Measurements from ENCODE around the gene OR52A1. TPM values are rescaled to one million over a fixed set of nuclear protein-coding genes. Genes with fewer than 3 reads are reported as not detected.
"Not testable (repeated sequence)": the region's sequence is repeated elsewhere in the genome, so short reads cannot be mapped to it uniquely, and the experiment has no call there.

OR52A1 gene
- total RNA-seq, 1 experiment from 2014 or later = not detected

DNA sequence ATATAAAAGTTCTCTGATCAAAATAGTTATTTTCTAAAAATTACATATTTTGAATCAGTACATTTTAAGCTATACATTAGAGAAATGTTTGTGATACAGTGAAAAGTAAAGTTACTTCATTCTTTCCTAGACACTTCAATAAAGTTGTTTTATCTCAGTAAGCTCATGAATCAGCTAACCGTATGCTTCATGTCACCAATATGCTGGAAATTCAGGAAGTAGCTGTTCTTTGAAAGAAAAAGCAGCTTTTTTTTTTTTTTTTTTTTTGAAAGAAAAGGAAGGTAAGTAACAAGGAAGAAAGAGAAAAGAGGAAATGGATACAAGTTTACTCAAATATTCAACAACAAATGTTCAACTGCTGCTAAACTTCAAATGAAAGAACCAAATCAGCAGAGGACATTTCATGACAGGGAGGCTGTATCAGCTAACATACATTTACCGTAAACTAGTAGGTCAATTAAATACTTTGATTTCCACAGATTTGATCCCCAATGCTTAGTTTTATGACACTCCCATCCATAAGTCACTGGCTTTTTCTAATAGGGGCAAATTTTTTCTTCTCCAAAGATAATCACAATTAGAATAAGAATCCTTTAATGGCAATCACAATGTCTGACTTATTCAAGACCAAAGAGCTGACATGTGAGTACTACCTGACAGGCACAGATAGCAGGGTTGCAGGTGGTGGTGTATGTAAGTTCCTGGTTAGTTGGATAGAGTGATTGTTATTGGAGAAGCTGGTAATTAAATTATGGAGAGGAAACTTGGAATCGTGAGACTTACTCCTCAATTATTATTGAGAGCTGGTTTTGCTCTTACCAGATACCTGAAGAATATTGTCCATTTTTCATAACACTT, 754 bp downstream of the OR52A1 start:
- H3K27me3 ChIP-seq (ENCODE audit: control insufficient read depth, insufficient read depth, low read length) = no peaks in the 10 kb centered on the region
- no peaks in the 10 kb centered on the region for H3K4me1 ChIP-seq (ENCODE audit: control insufficient read depth, insufficient read depth, low read length)
- DNase-seq (ENCODE audit: low read depth, low spot score) = no peak
- in situ Hi-C loops (cut with HindIII; ENCODE audit: low pct_unique_long_range_greater_than_20kb, low sequenced_read_pairs) (no loop called here), intact Hi-C loops (cut with micrococcal nuclease; ENCODE audit: unreplicated experiment) (no loop called here)
- H3K36me3 ChIP-seq (ENCODE audit: control insufficient read depth, insufficient read depth, low read length) = no peaks in the 10 kb centered on the region
- H3K9me3 ChIP-seq (ENCODE audit: control insufficient read depth, insufficient read depth, low read depth, low read length) = no peaks in the 10 kb centered on the region
- ATAC-seq = no peak
- no TSS peak for BruUV-seq (replicated peaks)
- CTCF ChIA-PET = interaction anchor here (0.7 kb wide), 1 partner anchor 1658 kb away, joined by 4 read pairs; no protein-coding TSS in a partner anchor
- TF ChIP-seq POLR2AphosphoS5 (IDR thresholded peaks at IDR 0.05; ENCODE audit: low read depth, low read length) = no peak
- no peak for TF ChIP-seq TCF7L2 (IDR thresholded peaks at IDR 0.05; ENCODE audit: low read depth, low read length)
- TF ChIP-seq, protein P1, sequence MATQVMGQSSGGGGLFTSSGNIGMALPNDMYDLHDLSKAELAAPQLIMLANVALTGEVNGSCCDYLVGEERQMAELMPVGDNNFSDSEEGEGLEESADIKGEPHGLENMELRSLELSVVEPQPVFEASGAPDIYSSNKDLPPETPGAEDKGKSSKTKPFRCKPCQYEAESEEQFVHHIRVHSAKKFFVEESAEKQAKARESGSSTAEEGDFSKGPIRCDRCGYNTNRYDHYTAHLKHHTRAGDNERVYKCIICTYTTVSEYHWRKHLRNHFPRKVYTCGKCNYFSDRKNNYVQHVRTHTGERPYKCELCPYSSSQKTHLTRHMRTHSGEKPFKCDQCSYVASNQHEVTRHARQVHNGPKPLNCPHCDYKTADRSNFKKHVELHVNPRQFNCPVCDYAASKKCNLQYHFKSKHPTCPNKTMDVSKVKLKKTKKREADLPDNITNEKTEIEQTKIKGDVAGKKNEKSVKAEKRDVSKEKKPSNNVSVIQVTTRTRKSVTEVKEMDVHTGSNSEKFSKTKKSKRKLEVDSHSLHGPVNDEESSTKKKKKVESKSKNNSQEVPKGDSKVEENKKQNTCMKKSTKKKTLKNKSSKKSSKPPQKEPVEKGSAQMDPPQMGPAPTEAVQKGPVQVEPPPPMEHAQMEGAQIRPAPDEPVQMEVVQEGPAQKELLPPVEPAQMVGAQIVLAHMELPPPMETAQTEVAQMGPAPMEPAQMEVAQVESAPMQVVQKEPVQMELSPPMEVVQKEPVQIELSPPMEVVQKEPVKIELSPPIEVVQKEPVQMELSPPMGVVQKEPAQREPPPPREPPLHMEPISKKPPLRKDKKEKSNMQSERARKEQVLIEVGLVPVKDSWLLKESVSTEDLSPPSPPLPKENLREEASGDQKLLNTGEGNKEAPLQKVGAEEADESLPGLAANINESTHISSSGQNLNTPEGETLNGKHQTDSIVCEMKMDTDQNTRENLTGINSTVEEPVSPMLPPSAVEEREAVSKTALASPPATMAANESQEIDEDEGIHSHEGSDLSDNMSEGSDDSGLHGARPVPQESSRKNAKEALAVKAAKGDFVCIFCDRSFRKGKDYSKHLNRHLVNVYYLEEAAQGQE (IDR thresholded peaks at IDR 0.05; ENCODE audit: insufficient read depth in 1 of 2, low read depth in 2 of 2, low read length in 1 of 2) = no peak
- no peak for TF ChIP-seq CTCF (IDR thresholded peaks at IDR 0.05)
- no peak for TF ChIP-seq SIN3A (IDR thresholded peaks at IDR 0.05; ENCODE audit: borderline replicate concordance, insufficient read depth, low read depth, low read length)
- no peak overlapping the region for H3K27ac ChIP-seq (ENCODE audit: low read length)
- H3K4me3 ChIP-seq (ENCODE audit: low read depth in 2 of 2, low read length in 2 of 2) = no peak overlapping the region
- POLR2A ChIA-PET = no interaction called here

- Histone ChIP-seq H3K4me1 (ENCODE audit: control insufficient read depth, insufficient read depth, low read length) (no peaks in the 10 kb centered on the region), H3K9me3 (ENCODE audit: control insufficient read depth, insufficient read depth, low read depth, low read length) (no peaks in the 10 kb centered on the region), H3K27ac (ENCODE audit: low read length) (no peak overlapping the region), H3K4me3 (ENCODE audit: low read depth in 2 of 2, low read length in 2 of 2) (no peak overlapping the region), H3K27me3 (ENCODE audit: control insufficient read depth, insufficient read depth, low read length) (no peaks in the 10 kb centered on the region), H3K36me3 (ENCODE audit: control insufficient read depth, insufficient read depth, low read length) (no peaks in the 10 kb centered on the region)
- CTCF ChIA-PET = no interaction called here
- ATAC-seq (no peak), DNase-seq (ENCODE audit: low read depth, low spot score) (no peak)
- intact Hi-C loops (cut with micrococcal nuclease; ENCODE audit: unreplicated experiment) = no loop called here
- in situ Hi-C loops (cut with HindIII; ENCODE audit: low pct_unique_long_range_greater_than_20kb, low sequenced_read_pairs) = no loop called here
- POLR2A ChIA-PET = no interaction called here
- no peak for TF ChIP-seq CTCF (IDR thresholded peaks at IDR 0.05)
- no peak for TF ChIP-seq POLR2AphosphoS5 (IDR thresholded peaks at IDR 0.05; ENCODE audit: low read depth, low read length)
- TF ChIP-seq TCF7L2 (IDR thresholded peaks at IDR 0.05; ENCODE audit: low read depth, low read length) = no peak
- TF ChIP-seq, protein P1 (IDR thresholded peaks at IDR 0.05; ENCODE audit: insufficient read depth in 1 of 2, low read depth in 2 of 2, low read length in 1 of 2) = no peak
- TF ChIP-seq SIN3A (IDR thresholded peaks at IDR 0.05; ENCODE audit: borderline replicate concordance, insufficient read depth, low read depth, low read length) = no peak
- no TSS peak for BruUV-seq (replicated peaks)
These were observed 2.8 kb downstream of the OR52A1 start for GRCh38 chr11:5151713-5152153.

GRCh38 chr11:5144206-5144605, 10.4 kb downstream of the OR52A1 start:
- in situ Hi-C loops (cut with HindIII; ENCODE audit: low pct_unique_long_range_greater_than_20kb, low sequenced_read_pairs); intact Hi-C loops (cut with micrococcal nuclease; ENCODE audit: unreplicated experiment); H3K4me3 ChIP-seq (ENCODE audit: low read depth in 2 of 2, low read length in 2 of 2); POLR2A ChIA-PET; DNase-seq (ENCODE audit: low read depth, low spot score); H3K27ac ChIP-seq (ENCODE audit: low read length); H3K27me3 ChIP-seq (ENCODE audit: control insufficient read depth, insufficient read depth, low read length); ATAC-seq; H3K4me1 ChIP-seq (ENCODE audit: control insufficient read depth, insufficient read depth, low read length); H3K9me3 ChIP-seq (ENCODE audit: control insufficient read depth, insufficient read depth, low read depth, low read length); BruUV-seq (replicated peaks); H3K36me3 ChIP-seq (ENCODE audit: control insufficient read depth, insufficient read depth, low read length): not testable (repeated sequence)
- CTCF ChIA-PET = interaction anchor here (0.7 kb wide), 1 partner anchor 537 kb away, joined by 3 read pairs; no protein-coding TSS in a partner anchor
